CD14-positive monocyte (primary cell): ENCODE results near the gene ARCN1. TPM values are rescaled to one million over a fixed set of nuclear protein-coding genes. Genes with fewer than 3 reads are reported as not detected.

Source experiments
- DNase-seq, 3 donors: peaks; one replicate each; pipeline ENCODE4 v3.0.0-alpha.2; 2011 to 2022
- H2AFZ ChIP-seq: 2 replicates; pipeline ENCODE4 v1.6.0; 2012; ENCODE audit warnings: mild to moderate bottlenecking, low read depth, low read length, inconsistent platforms; ENCODE audit not compliant: insufficient read depth, poor library complexity, severe bottlenecking
- H3K27ac ChIP-seq, 2 donors: 1 replicate in 1 of 2; 2 replicates in 1 of 2; pipeline ENCODE4 v1.5.1; 2012 to 2013; ENCODE audit warnings: low read length in 2 of 2, control low read depth in 1 of 2, inconsistent platforms in 1 of 2, low read depth in 1 of 2, mild to moderate bottlenecking in 1 of 2
- H3K27me3 ChIP-seq, 2 donors: one replicate each; pipeline versions ENCODE4 v1.6.0 to v1.6.1; 2011 to 2013; ENCODE audit warnings: low read length in 2 of 2; ENCODE audit not compliant: control insufficient read depth in 2 of 2, insufficient read depth in 2 of 2
- H3K36me3 ChIP-seq, 2 donors: replicated peaks in 1 of 2; 1 replicate in 1 of 2; 2 replicates in 1 of 2; pipeline versions ENCODE4 v1.5.1 to v1.6.1; 2012 to 2013; ENCODE audit warnings: low read length in 2 of 2, control low read depth in 1 of 2, inconsistent platforms in 1 of 2, mild to moderate bottlenecking in 1 of 2; ENCODE audit not compliant: insufficient read depth in 2 of 2, control insufficient read depth in 1 of 2
- H3K4me1 ChIP-seq, 2 donors: 1 replicate in 1 of 2; 2 replicates in 1 of 2; pipeline versions ENCODE4 v1.5.1 to v1.6.1; 2012 to 2013; ENCODE audit warnings: low read length in 2 of 2, control low read depth in 1 of 2, inconsistent platforms in 1 of 2, mild to moderate bottlenecking in 1 of 2, moderate library complexity in 1 of 2; ENCODE audit not compliant: insufficient read depth in 2 of 2, control insufficient read depth in 1 of 2
- H3K4me2 ChIP-seq: replicated peaks from 2 replicates; pipeline ENCODE3; 2012; ENCODE audit warnings: low read length, moderate library complexity, mild to moderate bottlenecking; ENCODE audit not compliant: poor library complexity, severe bottlenecking; ENCODE audit errors: extremely low read depth
- H3K4me3 ChIP-seq, 3 experiments: fragments of 200-600 bp in 1 of 3; sonication (generic) in 1 of 3; replicated peaks in 1 of 3; 1 replicate in 2 of 3; 2 replicates in 1 of 3; pipeline ENCODE4 v1.5.1; 2011 to 2013; ENCODE audit warnings: low read length in 3 of 3, mild to moderate bottlenecking in 3 of 3, control low read depth in 2 of 3, low read depth in 2 of 3, inconsistent platforms in 1 of 3, moderate library complexity in 1 of 3
- H3K79me2 ChIP-seq: 2 replicates; pipeline ENCODE4 v1.6.0; 2012; ENCODE audit warnings: mild to moderate bottlenecking, control low read depth, inconsistent platforms, low read length, moderate library complexity; ENCODE audit not compliant: insufficient read depth
- H3K9ac ChIP-seq: 2 replicates; pipeline ENCODE4 v1.6.0; 2017; ENCODE audit warnings: low read length, mild to moderate bottlenecking; ENCODE audit not compliant: insufficient read depth, poor library complexity, severe bottlenecking
- H3K9me3 ChIP-seq, 2 donors: replicated peaks in 1 of 2; 1 replicate in 1 of 2; 2 replicates in 1 of 2; pipeline versions ENCODE4 v1.5.1 to v1.6.1; 2012 to 2013; ENCODE audit warnings: low read length in 2 of 2, control low read depth in 1 of 2; ENCODE audit not compliant: control insufficient read depth in 1 of 2, insufficient read depth in 1 of 2
- H4K20me1 ChIP-seq: 2 replicates; pipeline ENCODE4 v1.6.0; 2012; ENCODE audit warnings: mild to moderate bottlenecking, low read length, control low read depth, moderate library complexity; ENCODE audit not compliant: insufficient read depth
- H3K27ac Mint-ChIP-seq, 7 donors: one replicate each; pipeline ENCODE4 v1.8.0; 2020; ENCODE audit warnings: mild to moderate bottlenecking in 7 of 7, mixed read lengths in 7 of 7, moderate library complexity in 6 of 7, inconsistent platforms in 2 of 7
- H3K27me3 Mint-ChIP-seq, 3 donors: one replicate each; pipeline ENCODE4 v1.8.0; 2021 to 2022; ENCODE audit warnings: low read depth in 3 of 3, mild to moderate bottlenecking in 3 of 3, mixed read lengths in 3 of 3, moderate library complexity in 3 of 3, inconsistent platforms in 1 of 3
- H3K36me3 Mint-ChIP-seq, 2 donors: one replicate each; pipeline ENCODE4 v1.8.0; 2020; ENCODE audit warnings: mixed read lengths in 2 of 2, inconsistent platforms in 1 of 2, mild to moderate bottlenecking in 1 of 2
- H3K4me1 Mint-ChIP-seq: one replicate; pipeline ENCODE4 v1.8.0; 2020; ENCODE audit warnings: mild to moderate bottlenecking, mixed read lengths
- H3K4me3 Mint-ChIP-seq, 2 donors: one replicate each; pipeline ENCODE4 v1.8.0; 2020; ENCODE audit warnings: mild to moderate bottlenecking in 2 of 2, mixed read lengths in 2 of 2, moderate library complexity in 1 of 2
- H3K9me3 Mint-ChIP-seq, 7 donors: one replicate each; pipeline ENCODE4 v1.8.0; 2020 to 2022; ENCODE audit warnings: mixed read lengths in 7 of 7, mild to moderate bottlenecking in 6 of 7, moderate library complexity in 6 of 7, inconsistent platforms in 2 of 7
- WGBS: methylation state at CpG from one replicate; pipeline ENCODE4 v1.1.5; 2013; ENCODE audit warnings: missing lambda C conversion rate; ENCODE audit not compliant: insufficient coverage; 5-methylcytosine and 5-hydroxymethylcytosine counted together
- intact Hi-C, 2 donors: fragments of 100-400 bp; cut with micrococcal nuclease; formaldehyde crosslinking; loops; one replicate each; pipeline versions ENCODE4 v1.15.0 to v1.15.1; 2023
- polyA plus RNA-seq, 3 donors: library from polyadenylated mRNA; depleted of rRNA in 1 of 3; unstranded in 2 of 3; stranded (reverse) in 1 of 3; fragments of 300-500 nt in 2 of 3; fragments of >200 nt in 1 of 3; fragmentation: Illumina TruSeq in 2 of 3; gene quantifications; 1 replicate in 2 of 3; 2 replicates in 1 of 3; pipeline ENCODE4 v1.2.3, GENCODE V29; 2012 to 2021
- TF ChIP-seq, protein P1 (sequence below): fragments of 200-600 bp; IDR thresholded peaks from one replicate; pipeline ENCODE4 v1.8.0; 2022; ENCODE audit warnings: antibody characterized with exemption, mild to moderate bottlenecking

Gene ARCN1
- polyA plus RNA-seq, 3 donors: 36.1 to 101 (median 79.7) TPM

DNA sequence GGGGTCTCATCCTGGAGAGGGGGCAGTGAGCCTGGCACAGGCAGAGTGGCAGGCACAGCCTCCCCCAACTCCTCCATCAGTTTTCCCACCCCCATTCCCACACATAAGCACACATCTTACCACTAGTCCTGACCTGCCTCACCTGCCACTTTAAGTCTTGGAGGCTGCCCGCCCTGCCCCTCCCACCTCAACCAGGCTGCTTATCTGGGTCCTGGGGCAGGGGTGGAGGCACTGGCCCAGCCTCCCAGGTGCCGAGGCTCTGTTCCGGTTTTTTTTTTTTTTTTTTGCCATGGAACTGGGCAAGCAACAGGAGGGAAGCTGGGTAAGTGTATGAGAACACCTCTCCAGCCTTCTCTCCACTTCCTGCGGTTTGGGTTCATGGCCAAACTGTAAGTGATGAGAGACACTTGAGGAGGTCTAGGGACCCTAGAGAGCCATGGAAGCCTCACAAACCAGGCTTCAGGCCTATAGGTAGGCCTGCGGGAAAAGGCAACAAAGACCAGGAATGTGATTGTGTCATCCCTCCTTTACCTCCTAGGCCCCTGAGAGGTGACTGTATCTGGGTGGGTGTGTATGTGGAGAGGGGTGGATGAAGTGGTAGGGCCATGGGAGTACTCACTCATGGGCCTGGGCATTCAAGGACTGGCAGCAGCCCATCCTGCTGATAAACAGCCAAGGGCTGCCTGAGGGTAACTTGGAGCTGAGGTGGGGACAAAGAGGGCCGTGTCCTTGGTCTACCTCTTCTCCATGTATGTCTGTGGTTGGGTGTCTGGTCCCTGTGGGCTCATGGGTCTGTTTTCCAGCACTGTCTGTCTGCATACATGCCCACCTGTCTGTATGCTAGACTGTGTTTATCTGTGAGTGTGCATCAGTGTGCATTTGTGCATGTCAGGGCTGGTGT, 57.8 kb downstream of the ARCN1 start:
- no peaks in the 10 kb centered on the region for H3K36me3 ChIP-seq
- H3K9me3 ChIP-seq: no peaks in the 10 kb centered on the region
- no peak overlapping the region for H3K4me3 ChIP-seq
- WGBS: 88% methylated on average over 2 of the region's 6 CpGs
- H3K4me2 ChIP-seq: no peak overlapping the region
- no peak for DNase-seq
- intact Hi-C loops: no loop called here
- H3K27me3 Mint-ChIP-seq: peaks cover 7 to 15% (median 9%) of the 10 kb centered on the region in 3 donors
- no peaks in the 10 kb centered on the region for H3K79me2 ChIP-seq
- H3K9ac ChIP-seq: no peak overlapping the region
- H3K27ac ChIP-seq: no peak overlapping the region
- no peak overlapping the region for H3K4me3 Mint-ChIP-seq
- H2AFZ ChIP-seq: no peak overlapping the region
- peaks cover 0 to 2% (median 0%) of the 10 kb centered on the region in 7 donors for H3K9me3 Mint-ChIP-seq
- peaks cover 0 to 10% of the 10 kb centered on the region in 2 donors for H3K27me3 ChIP-seq
- H3K4me1 Mint-ChIP-seq: no peaks in the 10 kb centered on the region
- H3K27ac Mint-ChIP-seq: no peak overlapping the region
- TF ChIP-seq, protein P1, sequence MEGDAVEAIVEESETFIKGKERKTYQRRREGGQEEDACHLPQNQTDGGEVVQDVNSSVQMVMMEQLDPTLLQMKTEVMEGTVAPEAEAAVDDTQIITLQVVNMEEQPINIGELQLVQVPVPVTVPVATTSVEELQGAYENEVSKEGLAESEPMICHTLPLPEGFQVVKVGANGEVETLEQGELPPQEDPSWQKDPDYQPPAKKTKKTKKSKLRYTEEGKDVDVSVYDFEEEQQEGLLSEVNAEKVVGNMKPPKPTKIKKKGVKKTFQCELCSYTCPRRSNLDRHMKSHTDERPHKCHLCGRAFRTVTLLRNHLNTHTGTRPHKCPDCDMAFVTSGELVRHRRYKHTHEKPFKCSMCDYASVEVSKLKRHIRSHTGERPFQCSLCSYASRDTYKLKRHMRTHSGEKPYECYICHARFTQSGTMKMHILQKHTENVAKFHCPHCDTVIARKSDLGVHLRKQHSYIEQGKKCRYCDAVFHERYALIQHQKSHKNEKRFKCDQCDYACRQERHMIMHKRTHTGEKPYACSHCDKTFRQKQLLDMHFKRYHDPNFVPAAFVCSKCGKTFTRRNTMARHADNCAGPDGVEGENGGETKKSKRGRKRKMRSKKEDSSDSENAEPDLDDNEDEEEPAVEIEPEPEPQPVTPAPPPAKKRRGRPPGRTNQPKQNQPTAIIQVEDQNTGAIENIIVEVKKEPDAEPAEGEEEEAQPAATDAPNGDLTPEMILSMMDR: no peak
- no peaks in the 10 kb centered on the region for H4K20me1 ChIP-seq
- peaks cover 4 to 6% of the 10 kb centered on the region in 2 donors for H3K4me1 ChIP-seq
- no peaks in the 10 kb centered on the region for H3K36me3 Mint-ChIP-seq

DNA sequence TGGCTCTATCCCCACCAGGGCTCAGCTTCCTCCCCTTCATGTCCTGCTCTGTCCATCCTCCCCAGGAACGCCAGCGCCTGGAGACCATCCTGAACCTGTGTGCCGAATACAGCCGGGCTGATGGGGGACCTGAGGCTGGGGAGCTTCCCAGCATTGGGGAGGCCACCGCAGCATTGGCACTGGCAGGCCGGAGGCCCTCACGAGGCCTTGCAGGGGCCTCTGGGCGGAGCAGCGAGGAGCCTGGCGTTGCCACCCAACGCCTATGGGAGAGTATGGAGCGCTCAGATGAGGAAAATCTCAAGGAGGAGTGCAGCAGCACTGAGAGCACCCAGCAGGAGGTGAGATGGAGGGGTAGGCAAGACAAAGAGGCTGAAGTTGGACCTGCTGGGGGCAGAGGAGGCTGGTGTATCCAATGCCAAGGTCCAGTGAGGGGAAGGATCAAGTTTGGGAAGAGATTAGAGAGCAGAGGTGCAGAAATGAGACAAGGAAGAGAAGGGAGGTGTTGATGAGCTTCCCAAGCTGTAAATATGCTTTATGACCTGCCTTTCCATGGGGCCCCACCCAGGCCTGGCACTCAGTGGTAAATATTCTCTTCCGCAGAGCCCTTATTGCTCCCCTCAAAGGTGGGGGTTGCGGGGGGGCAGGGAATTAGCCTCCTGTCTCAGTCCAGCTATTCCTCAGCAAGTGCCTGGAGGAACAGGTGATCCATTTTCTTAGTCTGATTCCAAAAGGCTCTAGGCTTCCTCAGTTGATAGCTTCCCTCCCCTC, 59.1 kb downstream of the ARCN1 start:
- TF ChIP-seq, protein P1: no peak
- no peak overlapping the region for H3K27ac Mint-ChIP-seq
- H3K4me1 Mint-ChIP-seq: no peaks in the 10 kb centered on the region
- peaks cover 0 to 16% of the 10 kb centered on the region in 2 donors for H3K27me3 ChIP-seq
- peaks cover 0 to 2% (median 0%) of the 10 kb centered on the region in 7 donors for H3K9me3 Mint-ChIP-seq
- no peaks in the 10 kb centered on the region for H3K79me2 ChIP-seq
- H3K4me3 ChIP-seq: no peak overlapping the region
- H3K36me3 ChIP-seq: no peaks in the 10 kb centered on the region
- peaks cover 11 to 18% (median 14%) of the 10 kb centered on the region in 3 donors for H3K27me3 Mint-ChIP-seq
- DNase-seq: no peak
- no peaks in the 10 kb centered on the region for H3K9me3 ChIP-seq
- H3K4me3 Mint-ChIP-seq: no peak overlapping the region
- no peaks in the 10 kb centered on the region for H4K20me1 ChIP-seq
- intact Hi-C loops: no loop called here
- no peak overlapping the region for H3K27ac ChIP-seq
- 96% methylated on average over 12 of the region's 14 CpGs for WGBS
- peaks cover 4 to 8% of the 10 kb centered on the region in 2 donors for H3K4me1 ChIP-seq
- no peak overlapping the region for H3K9ac ChIP-seq
- H3K36me3 Mint-ChIP-seq: no peaks in the 10 kb centered on the region
- no peak overlapping the region for H2AFZ ChIP-seq
- no peak overlapping the region for H3K4me2 ChIP-seq
